Liver (tissue), 3 donors: ENCODE results near the gene AAK1.

Experiments used
- CTCF ChIP-seq: fragments of 150-350 bp; IDR thresholded peaks from 2 replicates; pipeline ENCODE4 v1.5.1; 2017; ENCODE audit warnings: improper control_type of control experiment, low read depth, low read length; ENCODE audit not compliant: missing input control
- HNF4G ChIP-seq: IDR thresholded peaks from 2 replicates; pipeline ENCODE4 v1.6.1; 2016; ENCODE audit warnings: antibody characterized with exemption
- RAD21 ChIP-seq, 2 donors: IDR thresholded peaks; 2 replicates each; pipeline ENCODE4 v1.6.1; 2016; ENCODE audit warnings: antibody characterized with exemption in 2 of 2, mild to moderate bottlenecking in 2 of 2
- YY1 ChIP-seq: IDR thresholded peaks from 2 replicates; pipeline ENCODE4 v1.6.1; 2016; ENCODE audit warnings: antibody characterized with exemption, mild to moderate bottlenecking
- ZBTB33 ChIP-seq: IDR thresholded peaks from 2 replicates; pipeline ENCODE4 v1.6.1; 2016; ENCODE audit warnings: antibody characterized with exemption
- donor health status: healthy.
- donor health status: healthy.

DNA sequence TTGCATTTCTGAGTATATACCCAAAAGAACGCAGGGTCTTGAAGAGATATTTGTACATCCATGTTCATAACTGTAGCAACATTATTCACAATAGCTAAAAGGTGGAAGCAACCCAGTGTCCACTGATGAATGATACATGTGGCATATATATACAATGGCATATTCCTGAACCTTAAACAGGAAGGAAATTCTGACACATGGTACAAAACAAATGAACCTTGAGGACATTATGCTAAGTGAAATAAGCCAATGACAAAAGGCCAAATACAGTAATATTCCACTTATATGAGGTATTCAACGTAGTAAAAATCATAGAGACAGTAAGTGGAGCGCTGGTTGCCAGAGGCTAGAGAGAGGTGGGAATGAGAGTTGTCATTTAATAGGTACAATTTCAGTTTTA, 8.1 kb downstream of the AAK1 start:
- no peak for TF ChIP-seq CTCF
- no peak for TF ChIP-seq RAD21 (IDR thresholded peaks at IDR 0.05)
- no peak for TF ChIP-seq HNF4G
- TF ChIP-seq ZBTB33, result no peak
- TF ChIP-seq YY1, result no peak
